Measurements from ENCODE around the gene FRMD5.
"Not testable (repeated sequence)": the region's sequence is repeated elsewhere in the genome, so short reads cannot be mapped to it uniquely, and the experiment has no call there.

The FRMD5 gene

DNA sequence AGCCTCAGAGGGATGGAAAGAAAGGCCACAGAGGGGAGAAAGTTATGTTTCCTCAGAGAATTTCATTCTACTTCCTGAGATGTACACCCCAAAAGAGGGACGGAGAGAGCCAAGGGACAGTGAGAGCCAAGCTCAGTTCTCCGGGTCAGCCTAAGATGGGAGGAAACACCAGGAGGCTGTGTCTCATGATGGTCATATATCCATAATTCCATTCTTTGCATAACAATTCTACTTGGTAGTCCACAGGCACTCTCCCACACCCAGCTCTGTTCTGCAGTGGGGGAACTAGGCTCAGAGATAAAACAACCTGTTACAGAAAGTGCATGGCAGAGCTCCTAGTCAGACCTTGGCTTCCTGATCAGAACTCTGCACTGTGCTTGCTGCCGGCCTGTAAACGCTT lies 313.8 kb downstream of the FRMD5 start:
- no peak for DNase-seq

DNA sequence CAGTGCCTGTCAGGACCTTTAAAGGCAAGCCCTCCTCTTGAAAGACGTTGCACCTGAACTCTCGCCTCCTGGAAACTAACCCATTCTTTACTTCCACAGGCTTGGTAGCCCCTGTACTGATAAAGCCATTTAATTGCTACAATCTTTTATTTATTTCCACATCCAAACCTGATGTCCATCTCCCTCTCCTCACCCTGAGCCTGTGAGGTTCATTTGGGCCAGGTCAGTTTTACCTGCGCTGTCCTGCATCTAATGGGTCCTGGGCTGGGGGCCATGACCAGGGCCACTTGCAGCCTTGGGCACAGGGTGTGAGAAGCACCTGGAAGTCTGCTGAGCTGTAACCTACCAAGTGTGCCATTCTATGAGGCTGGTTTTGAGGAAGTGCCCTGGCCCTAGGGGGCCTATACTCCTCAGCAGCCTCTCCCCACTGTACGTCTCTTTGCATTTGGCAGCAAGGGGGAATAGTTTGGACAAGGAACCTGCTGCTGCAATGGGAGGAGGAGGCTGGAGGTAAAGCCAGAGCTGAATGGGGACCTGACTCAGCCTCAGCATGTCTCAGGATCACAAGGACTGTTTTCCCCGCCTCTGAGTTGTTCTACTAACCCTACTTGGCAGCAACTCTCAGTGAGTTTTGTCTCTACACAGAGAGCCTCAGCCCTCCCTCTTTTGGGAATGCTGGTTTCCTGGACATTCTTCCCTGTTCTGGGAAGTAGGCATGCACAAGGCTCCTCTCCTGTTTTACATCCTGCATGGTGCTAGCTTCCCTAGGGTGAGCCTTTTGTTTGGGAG lies 314.5 kb downstream of the FRMD5 start:
- DNase-seq, result no peak

DNA sequence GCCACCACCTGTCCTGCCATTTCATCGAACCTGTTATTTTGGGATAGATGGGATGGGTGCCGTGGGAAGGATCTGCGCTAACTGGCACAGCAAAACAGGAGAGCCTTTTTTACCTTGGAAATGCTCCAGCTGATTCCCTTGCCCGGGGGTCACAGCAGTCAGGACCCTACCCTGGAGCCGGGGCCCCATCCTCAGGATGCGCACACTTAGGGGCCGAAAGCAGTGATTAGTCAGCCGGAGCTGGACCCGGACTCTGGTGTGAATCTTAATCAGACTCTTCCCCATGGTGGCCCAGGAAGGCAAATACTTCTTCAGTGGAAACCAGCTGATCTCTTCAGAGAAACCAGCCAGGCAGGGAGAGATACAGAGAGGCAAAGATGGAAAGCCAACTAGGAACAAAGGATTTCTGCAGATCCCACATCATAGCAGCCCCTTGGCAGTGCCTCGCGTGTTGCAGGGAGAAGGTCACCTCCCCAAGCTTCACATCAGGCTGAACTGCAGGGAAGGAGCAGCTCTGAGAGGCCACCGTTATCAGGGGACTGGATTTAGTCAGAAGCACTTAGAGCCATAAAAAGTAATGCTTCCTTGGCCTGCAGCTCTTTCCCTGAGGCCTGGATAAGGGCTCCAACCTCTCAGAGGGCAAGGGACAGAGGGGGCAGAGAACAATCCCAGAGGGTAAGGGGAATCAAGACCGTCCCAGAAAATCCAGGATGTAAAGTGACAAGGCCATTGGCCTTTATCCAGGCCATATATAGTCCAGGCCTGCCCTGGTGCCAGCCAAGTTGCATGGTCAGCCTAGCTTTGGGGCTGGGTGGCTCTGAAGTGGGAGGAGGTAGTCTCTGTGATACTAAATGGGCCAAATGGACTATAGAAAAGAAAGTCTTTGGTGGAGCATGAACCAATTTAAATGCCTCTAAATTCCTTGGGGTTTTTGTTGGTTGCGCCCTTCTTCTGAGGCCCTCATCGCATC lies 315.4 kb downstream of the FRMD5 start:
- no peak for DNase-seq

DNA sequence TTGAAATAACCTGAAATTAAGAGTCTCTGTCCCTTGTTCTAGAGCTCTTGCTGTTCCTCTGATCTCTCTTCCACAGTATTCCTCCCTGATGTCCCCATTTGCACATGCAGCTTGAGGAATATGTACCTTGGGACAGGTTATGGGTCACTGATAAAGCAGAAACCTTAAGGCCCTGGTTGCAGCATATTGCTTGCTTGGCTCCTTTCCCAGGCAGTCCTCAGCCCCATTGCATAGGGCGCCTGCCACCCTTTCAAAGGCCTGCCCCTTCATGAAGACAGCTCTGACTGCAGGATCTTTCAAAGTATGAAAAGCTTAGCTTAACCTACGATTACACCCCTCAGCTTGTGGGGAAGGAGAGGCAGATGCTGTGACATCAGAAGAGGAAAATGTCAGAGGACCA lies 316.6 kb downstream of the FRMD5 start:
- DNase-seq, result peak in 1 of 3 experiments; percentile 0

DNA sequence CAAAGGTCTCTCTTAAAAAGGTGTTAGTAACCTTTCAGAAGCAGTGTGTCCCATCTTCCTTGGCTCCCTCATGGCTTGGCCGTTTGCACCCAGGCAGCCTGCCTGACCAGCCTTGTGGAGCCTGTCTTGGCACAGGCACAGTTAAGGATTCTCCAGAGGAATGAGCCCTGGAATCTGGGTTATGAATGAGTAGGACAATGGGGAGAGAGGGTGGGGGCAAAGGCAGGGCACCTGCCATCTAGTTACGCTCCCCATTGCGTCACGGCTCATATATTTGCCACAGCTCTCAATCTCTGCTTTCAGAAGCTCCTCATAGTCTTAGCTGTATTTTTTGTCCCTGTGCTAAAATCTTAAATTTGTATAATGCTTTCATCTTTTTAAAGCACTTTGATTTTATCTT lies 317.7 kb downstream of the FRMD5 start:
- peak in 1 of 3 experiments; percentile 35 for DNase-seq

DNA sequence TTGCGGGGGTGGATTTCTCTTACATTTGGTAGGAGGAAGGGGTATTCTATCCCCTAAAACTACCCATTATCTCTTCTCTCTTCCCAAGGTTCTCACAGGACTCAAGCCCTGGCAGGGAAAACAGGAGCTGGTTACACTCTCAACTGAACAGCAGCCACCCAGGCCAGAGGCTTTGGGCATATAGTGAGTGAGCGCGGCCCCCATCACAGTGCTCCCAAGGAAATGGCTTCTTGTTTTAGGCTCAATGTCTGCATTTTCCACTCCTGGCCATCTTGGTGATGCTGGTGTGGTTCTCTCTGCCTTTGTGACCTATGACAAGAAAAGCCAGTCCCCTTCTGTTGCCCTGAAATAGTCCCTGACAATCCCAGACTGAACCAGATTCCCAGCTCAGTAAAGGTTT lies 318.2 kb downstream of the FRMD5 start:
- DNase-seq, result no peak

DNA sequence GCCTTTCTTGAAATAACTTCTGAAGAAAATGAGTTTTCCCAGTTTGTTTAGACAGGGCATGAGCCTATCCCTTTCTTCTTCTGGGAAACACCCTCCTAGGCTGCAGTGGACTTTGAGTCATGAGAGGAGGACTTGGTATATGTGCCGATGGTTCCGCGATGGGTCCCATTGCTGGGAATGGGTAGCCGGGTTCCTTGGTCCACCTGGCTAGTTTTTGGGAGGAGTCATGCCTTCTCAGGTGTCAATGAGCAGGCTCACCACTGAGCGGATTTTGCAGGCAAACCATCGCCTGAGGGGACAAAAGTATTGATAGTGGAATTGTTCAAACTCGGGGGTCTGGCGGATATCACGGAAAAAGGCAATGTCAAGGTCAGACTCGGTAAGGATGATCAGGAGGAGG lies 321.4 kb downstream of the FRMD5 start:
- no peak for DNase-seq

DNA sequence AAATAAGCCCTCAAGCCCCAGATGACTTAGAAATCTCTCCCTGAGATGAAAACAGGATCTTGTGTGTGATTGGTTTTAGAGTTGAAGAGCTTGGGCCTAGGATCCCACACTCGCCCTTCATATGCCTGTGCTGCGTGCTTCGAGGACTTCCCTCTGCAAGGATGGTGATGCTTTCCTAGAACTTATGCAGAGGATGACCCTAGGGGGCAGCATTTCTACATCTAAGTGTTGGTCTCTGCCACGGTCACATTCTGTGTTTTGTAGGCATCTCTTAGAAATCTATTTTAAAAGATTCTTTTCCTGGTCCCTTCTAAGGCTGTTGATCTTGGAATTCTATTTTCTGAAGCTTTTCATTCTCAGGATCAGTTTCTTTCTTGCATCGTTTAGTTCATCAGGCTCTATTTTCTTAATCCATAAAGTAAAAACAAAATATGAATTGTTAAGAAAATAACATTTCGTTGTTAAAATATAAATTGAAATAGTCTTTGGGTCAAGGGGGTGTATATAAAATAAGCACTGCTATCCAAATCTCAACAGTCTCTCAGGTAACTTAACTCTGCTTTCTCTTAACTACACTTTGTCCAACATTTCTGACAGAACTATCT lies 322.6 kb downstream of the FRMD5 start:
- peak; percentile 23 to 56 (median 29) for DNase-seq

DNA sequence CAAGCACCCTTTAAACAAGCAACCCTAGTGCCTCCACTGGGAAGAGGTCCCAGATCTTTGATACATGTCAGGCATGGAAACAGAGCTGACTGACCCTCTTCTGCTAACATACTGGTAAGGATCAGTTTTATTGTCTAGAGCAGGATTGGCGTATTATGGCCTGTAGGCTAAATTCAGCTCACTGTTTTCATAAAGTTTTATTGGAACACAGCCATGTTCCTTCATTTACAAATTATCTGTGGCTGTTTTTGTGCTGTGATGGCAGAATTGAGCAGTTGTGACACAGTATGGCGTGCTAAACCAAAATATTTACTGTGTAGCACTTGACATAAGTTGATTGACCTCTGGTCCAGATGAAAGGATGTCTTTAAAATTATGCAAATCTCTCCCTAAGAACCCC lies 323.2 kb downstream of the FRMD5 start:
- no peak for DNase-seq

DNA sequence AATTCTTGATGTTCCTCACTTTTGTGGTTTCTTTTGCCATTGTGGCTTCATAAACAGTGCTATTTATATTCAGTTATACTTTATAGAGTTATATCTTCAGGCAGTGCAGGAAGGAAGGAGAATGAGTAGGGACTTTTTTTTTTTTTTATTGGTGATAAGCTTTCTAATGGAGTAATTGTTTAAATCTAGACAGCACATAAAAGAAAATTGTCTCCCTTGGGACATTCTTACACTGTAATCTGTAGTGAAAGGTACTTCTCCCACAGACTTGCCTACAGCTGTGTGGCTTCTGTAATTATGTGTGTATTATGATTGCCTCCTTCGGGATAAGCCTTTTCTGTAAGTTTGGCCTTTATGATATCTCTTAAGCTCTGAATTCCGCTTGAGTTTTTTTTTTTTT lies 326.7 kb downstream of the FRMD5 start:
- peak in 1 of 3 experiments; percentile 1 for DNase-seq

DNA sequence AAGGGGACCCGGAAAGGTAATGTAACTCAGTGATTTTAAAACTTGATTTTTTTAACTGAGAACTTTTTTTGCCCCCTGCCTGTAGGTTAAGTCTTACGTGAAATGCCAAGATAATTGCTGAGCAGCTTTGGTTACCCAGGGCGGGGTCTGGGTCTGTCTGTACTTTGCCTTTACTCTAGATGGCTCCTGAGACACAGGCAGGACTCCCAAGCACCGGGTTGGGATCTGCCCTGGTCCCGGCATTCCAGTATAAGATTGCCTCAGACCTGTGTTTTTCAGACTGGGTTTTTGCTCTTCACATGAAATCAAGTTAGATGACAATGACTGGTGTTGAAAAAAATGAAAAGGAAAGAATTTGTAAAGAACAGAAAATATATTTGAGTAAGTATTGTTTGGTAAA lies 328.0 kb downstream of the FRMD5 start:
- DNase-seq, result no peak

DNA sequence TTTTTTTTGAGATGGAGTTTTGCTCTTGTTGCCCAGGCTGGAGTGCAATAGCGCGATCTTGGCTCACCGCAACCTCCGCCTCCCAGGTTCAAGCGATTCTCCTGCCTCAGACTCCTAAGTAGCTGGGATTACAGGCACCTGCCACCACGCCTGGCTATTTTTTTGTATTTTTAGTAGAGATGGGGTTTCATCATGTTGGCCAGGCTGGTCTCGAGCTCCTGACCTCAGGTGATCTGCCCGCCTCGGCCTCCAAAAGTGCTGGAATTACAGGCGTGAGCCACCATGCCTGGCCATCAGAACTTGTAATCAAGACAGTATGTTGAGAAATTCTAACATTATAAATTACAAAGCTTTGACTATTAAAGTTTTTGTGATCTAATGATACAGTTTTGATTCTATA lies 328.4 kb downstream of the FRMD5 start:
- DNase-seq, result not testable (repeated sequence)

DNA sequence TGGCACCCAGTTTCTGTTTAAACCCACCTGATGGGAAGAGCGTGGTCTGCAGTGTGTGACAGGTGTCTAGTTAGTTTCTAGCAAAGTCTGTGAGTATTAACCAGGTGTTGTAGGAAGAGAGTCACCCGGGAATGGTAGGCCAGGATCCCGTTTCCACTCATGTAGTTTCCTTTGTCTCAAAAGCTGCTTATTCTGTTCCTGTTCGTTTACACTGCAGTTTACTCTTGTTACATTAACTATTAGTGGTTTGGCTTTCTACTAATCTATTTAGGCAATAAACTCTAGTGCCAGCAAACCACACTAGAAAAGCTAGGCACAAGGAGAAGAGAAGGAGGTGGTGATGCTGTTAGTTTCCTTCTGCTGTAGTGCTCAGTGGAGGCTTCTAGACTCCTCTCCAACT lies 335.5 kb downstream of the FRMD5 start:
- no peak for DNase-seq

DNA sequence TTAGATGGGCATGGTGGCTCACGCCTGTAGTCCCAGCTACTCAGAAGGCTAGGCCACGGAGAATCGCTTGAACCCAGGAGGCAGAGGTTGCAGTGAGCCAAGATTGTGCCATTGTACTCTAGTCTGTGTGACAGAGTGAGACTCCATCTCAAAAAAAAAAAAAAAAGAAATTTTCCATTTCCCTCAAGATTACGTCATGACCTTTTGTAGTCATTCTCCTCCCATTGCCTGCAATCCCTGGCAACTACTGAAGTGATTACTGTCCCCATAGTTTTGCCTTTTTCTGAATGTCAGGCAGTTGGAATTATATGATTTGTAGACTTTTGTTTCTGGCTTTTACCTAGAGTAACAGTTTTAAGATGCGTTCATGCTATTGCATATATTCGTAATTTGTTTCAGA lies 340.3 kb downstream of the FRMD5 start:
- no peak for DNase-seq

DNA sequence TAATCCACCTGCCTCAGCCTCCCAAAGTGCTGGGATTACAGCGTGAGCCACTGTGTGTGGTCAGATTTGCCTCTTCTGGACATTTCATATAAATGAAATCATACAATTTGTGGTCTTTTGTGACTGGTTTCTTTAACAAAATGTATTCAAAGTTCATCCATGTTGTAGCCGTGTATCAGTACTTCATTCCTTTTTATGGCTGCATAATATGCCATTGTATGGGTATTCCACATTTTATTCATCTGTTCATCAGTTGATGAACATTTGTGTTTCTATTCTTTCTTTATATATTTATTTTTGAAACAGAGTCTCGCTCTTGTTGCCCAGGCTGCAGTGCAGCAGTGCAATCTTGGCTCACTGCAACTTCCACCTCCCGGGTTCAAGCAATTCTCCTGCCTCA lies 342.5 kb downstream of the FRMD5 start:
- no peak for DNase-seq

DNA sequence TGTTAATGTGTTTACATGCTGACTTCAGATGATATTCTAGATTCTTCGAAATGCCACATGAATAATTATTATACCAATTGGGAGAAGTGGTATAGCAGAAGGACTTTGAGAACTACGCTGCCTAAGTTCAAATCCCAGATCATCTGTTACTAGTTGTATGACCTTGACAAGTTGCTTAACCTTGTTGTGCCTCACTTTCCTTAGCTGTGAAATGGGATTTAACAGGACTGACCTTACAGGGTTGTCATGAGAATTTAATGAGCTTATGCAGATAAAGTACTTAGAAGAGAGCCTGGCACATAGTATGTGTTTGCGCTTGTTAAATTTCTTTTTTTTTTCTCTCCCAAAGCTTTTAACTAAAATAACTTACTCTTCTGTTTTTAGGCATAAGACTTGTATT lies 343.8 kb downstream of the FRMD5 start:
- no peak for DNase-seq

DNA sequence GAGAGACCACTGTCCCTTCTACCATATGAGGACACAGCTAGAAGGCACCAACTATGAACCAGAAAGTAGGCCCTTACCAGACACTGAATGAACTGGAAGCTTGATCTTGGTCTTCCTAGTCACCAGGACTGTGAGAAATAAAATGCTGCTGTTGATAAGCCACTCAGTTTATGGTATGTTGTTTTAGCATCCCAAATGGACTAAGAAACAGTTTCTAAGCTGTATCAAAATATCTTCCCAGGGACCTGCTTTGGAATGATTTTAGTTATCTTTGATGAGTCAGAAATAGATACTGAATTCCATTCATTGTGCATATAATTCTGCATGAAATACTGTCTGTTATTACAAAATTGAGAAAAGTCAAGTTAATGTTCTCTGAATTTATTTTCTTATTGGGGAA lies 349.6 kb downstream of the FRMD5 start:
- DNase-seq, result no peak

DNA sequence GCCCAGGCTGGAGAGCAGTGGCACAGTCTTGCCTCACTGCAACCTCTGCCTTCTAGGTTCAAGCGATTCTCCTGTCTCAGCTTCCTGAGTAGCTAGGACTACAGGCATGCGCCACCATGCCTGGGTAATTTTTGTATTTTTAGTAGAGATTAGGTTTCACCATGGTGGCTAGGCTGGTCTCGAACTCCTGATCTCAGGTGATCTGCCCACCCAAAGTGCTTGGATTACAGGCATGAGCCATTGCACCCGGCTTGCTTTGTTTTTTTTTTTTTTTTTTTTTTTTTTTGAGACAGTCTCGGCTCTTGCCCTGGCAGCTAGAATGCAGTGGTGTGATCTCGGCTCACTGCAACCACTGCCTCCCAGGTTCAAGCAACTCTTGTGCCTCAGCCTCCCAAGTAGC lies 362.6 kb downstream of the FRMD5 start:
- DNase-seq, result not testable (repeated sequence)

DNA sequence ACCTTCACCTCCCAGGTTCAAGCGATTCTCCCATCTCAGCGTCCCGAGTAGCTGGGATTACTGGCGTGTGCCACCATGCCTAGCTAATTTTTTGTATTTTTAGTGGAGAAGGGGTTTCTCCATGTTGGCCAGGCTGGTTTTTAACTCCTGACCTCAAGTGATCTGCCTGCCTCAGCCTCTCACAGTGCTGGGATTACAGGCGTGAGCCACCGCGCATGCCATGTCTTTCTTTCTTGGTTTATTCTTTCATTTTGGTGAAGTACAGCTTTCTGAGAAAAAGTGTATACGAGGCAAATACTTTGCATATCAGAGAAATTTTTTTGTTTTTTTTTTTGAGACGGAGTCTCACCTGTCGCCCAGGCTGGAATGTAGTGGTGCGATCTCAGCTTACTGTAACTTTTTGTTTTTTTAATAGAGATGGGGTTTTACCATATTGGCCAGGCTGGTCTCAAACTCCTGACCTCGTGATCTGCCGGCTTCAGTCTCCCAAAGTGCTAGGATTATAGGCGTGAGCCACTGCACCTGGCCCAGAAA lies 363.5 kb downstream of the FRMD5 start:
- not testable (repeated sequence) for DNase-seq

DNA sequence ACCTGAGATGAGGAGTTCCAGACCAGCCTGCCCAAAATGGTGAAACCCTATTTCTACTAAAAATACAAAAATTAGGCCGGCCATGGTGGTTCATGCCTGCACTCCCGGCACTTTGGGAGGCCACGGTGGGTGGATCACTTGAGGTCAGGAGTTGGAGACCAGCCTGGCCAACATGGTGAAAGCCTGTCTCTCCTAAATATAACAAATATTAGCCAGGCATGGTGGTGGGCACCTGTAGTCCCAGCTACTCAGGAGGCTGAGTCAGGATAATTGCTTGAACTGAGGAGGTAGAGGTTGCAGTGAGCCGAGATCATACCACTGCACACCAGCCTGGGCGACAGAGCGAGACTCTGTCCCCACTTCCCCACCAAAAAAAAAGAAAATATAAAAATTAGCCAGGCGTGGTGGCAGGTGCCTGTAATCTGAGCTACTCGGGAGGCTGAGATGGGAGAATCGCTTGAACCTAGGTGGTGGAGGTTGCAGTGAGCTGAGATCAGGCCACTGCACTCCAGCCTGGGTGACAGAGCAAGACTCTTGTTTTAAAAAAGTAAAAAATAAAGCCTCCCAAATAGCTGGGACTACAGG lies 364.3 kb downstream of the FRMD5 start:
- DNase-seq, result not testable (repeated sequence)

DNA sequence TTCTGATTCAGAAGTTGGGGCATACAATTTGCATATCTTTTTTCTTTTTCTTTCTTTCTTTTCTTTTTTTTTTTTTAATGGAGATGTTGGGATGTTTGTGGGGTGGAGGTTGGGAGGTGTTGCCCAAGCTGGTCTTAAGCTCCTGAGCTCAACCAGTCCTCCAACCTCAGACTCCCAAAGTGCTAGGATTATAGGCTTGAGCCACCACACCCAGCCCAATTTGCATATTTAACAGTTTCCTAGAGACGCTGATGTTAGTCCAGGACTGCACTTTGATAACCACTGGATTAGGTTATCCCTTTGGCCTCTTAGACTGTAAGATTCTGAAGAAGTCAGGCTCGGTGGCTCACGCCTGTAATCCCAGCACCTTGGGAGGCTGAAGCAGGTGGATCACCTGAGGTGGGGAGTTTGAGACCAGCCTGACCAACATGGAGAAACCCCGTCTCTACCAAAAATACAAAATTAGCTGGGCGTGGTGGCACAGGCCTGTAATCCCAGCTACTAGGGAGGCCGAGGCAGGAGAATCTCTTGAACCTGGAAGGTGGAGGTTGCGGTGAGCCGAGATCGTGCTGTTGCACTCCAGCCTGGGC lies 365.0 kb downstream of the FRMD5 start:
- DNase-seq, result not testable (repeated sequence)

DNA sequence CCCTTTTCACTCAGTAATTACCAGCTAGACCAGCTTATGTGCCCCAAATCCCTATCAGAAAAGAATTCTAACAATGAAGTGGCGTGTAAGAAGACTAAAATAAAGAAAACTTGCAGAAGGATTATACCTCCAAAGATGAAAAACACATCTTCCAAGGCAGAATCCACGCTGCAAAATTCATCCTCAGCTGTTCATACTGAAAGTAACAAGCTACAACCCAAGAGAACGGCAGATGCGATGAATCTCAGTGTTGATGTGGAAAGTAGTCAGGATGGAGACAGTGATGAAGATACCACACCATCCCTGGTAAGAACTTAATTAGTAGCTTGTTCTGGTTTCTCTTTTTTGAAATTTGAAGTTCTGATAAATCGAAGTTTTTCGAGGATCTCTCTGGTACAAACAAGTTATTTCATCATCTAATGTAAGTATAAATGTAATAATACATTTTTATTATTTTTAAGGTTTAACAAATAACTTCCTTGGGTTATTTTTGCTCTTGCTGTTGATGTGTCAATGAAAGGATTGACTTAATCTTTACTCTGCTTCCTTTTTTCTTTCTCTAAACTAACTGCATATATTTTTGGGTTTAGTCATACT lies 366.9 kb downstream of the FRMD5 start:
- DNase-seq, result peak in 1 of 3 experiments; percentile 12
